ENCODE measurements around the gene MTA1.

The MTA1 gene

GRCh38 chr14:105384041-105384557 is 35.5 kb upstream of the MTA1 start:
- DNase-seq, result no peak
- H3K27me3 ChIP-seq (replicated peaks in 2 of 5; ENCODE audit: control insufficient read depth in 4 of 5, insufficient read depth in 5 of 5, low read length in 4 of 5), result no peaks in the 10 kb centered on the region
- H3K4me3 ChIP-seq (ENCODE audit: control insufficient read depth in 1 of 7, extremely low read depth in 1 of 7, insufficient read depth in 4 of 7, low read depth in 2 of 7, low read length in 6 of 7), result no peak overlapping the region
- no peaks in the 10 kb centered on the region for H3K9me3 ChIP-seq (ENCODE audit: control extremely low read depth in 1 of 5, control insufficient read depth in 4 of 5, insufficient read depth in 2 of 5, low read depth in 1 of 5, low read length in 4 of 5)
- peaks cover 0 to 7% (median 5%) of the 10 kb centered on the region in 4 experiments for H3K4me1 ChIP-seq (ENCODE audit: control extremely low read depth in 1 of 4, control insufficient read depth in 4 of 4, insufficient read depth in 4 of 4, low read length in 3 of 4)
- peaks cover 0 to 69% (median 36%) of the 10 kb centered on the region in 4 experiments for H3K36me3 ChIP-seq (ENCODE audit: control insufficient read depth in 4 of 4, insufficient read depth in 4 of 4, low read length in 3 of 4)
- 95% methylated on average over 18 of the region's 23 CpGs for WGBS (ENCODE audit: insufficient coverage)
- CTCF ChIA-PET, result interaction anchor here (1.0 to 3.3 kb wide), 5 partner anchors 9 to 47 kb away, joined by 3 to 16 read pairs (median 5); no protein-coding TSS in a partner anchor
- POLR2A ChIA-PET, result no interaction called here
- H3K27ac ChIP-seq (ENCODE audit: insufficient read depth in 1 of 2, low read depth in 1 of 2, low read length in 2 of 2, poor library complexity in 1 of 2, severe bottlenecking in 2 of 2), result no peak overlapping the region

GRCh38 chr14:105384605-105385321 is 34.9 kb upstream of the MTA1 start:
- DNase-seq, result no peak
- H3K4me1 ChIP-seq (ENCODE audit: control extremely low read depth in 1 of 4, control insufficient read depth in 4 of 4, insufficient read depth in 4 of 4, low read length in 3 of 4), result peaks cover 0 to 14% (median 12%) of the 10 kb centered on the region in 4 experiments
- H3K36me3 ChIP-seq (ENCODE audit: control insufficient read depth in 4 of 4, insufficient read depth in 4 of 4, low read length in 3 of 4), result peaks cover 0 to 67% (median 33%) of the 10 kb centered on the region in 4 experiments
- H3K9me3 ChIP-seq (ENCODE audit: control extremely low read depth in 1 of 5, control insufficient read depth in 4 of 5, insufficient read depth in 2 of 5, low read depth in 1 of 5, low read length in 4 of 5), result no peaks in the 10 kb centered on the region
- no peak overlapping the region for H3K4me3 ChIP-seq (ENCODE audit: control insufficient read depth in 1 of 7, extremely low read depth in 1 of 7, insufficient read depth in 4 of 7, low read depth in 2 of 7, low read length in 6 of 7)
- POLR2A ChIA-PET, result no interaction called here
- 96% methylated on average over 25 of the region's 29 CpGs for WGBS (ENCODE audit: insufficient coverage)
- H3K27ac ChIP-seq (ENCODE audit: insufficient read depth in 1 of 2, low read depth in 1 of 2, low read length in 2 of 2, poor library complexity in 1 of 2, severe bottlenecking in 2 of 2), result no peak overlapping the region
- CTCF ChIA-PET, result interaction anchor here (1.1 to 3.3 kb wide), 4 partner anchors 10 to 46 kb away, joined by 4 to 16 read pairs (median 5); no protein-coding TSS in a partner anchor
- no peaks in the 10 kb centered on the region for H3K27me3 ChIP-seq (replicated peaks in 2 of 5; ENCODE audit: control insufficient read depth in 4 of 5, insufficient read depth in 5 of 5, low read length in 4 of 5)

GRCh38 chr14:105385322-105385637 is 34.3 kb upstream of the MTA1 start:
- POLR2A ChIA-PET, result no interaction called here
- CTCF ChIA-PET, result interaction anchor here (1.1 to 3.3 kb wide), 3 partner anchors 13 to 45 kb away, joined by 4 to 16 read pairs (median 5); no protein-coding TSS in a partner anchor
- H3K4me1 ChIP-seq (ENCODE audit: control extremely low read depth in 1 of 4, control insufficient read depth in 4 of 4, insufficient read depth in 4 of 4, low read length in 3 of 4), result peaks cover 0 to 19% (median 17%) of the 10 kb centered on the region in 4 experiments
- no peaks in the 10 kb centered on the region for H3K27me3 ChIP-seq (replicated peaks in 2 of 5; ENCODE audit: control insufficient read depth in 4 of 5, insufficient read depth in 5 of 5, low read length in 4 of 5)
- WGBS (ENCODE audit: insufficient coverage), result over 99% methylated on average over 14 of the region's 19 CpGs
- DNase-seq, result no peak
- H3K36me3 ChIP-seq (ENCODE audit: control insufficient read depth in 4 of 4, insufficient read depth in 4 of 4, low read length in 3 of 4), result peaks cover 0 to 63% (median 32%) of the 10 kb centered on the region in 4 experiments
- H3K9me3 ChIP-seq (ENCODE audit: control extremely low read depth in 1 of 5, control insufficient read depth in 4 of 5, insufficient read depth in 2 of 5, low read depth in 1 of 5, low read length in 4 of 5), result no peaks in the 10 kb centered on the region
- H3K4me3 ChIP-seq (ENCODE audit: control insufficient read depth in 1 of 7, extremely low read depth in 1 of 7, insufficient read depth in 4 of 7, low read depth in 2 of 7, low read length in 6 of 7), result no peak overlapping the region
- no peak overlapping the region for H3K27ac ChIP-seq (ENCODE audit: insufficient read depth in 1 of 2, low read depth in 1 of 2, low read length in 2 of 2, poor library complexity in 1 of 2, severe bottlenecking in 2 of 2)

GRCh38 chr14:105385698-105386365 is 33.8 kb upstream of the MTA1 start:
- peaks cover 0 to 25% (median 23%) of the 10 kb centered on the region in 4 experiments for H3K4me1 ChIP-seq (ENCODE audit: control extremely low read depth in 1 of 4, control insufficient read depth in 4 of 4, insufficient read depth in 4 of 4, low read length in 3 of 4)
- WGBS (ENCODE audit: insufficient coverage), result 96% methylated on average over 21 of the region's 22 CpGs
- H3K27me3 ChIP-seq (replicated peaks in 2 of 5; ENCODE audit: control insufficient read depth in 4 of 5, insufficient read depth in 5 of 5, low read length in 4 of 5), result no peaks in the 10 kb centered on the region
- CTCF ChIA-PET, result interaction anchor here (1.1 to 1.5 kb wide), 4 partner anchors 15 to 95 kb away, joined by 3 to 5 read pairs (median 4); no protein-coding TSS in a partner anchor
- H3K4me3 ChIP-seq (ENCODE audit: control insufficient read depth in 1 of 7, extremely low read depth in 1 of 7, insufficient read depth in 4 of 7, low read depth in 2 of 7, low read length in 6 of 7), result no peak overlapping the region
- no peak overlapping the region for H3K27ac ChIP-seq (ENCODE audit: insufficient read depth in 1 of 2, low read depth in 1 of 2, low read length in 2 of 2, poor library complexity in 1 of 2, severe bottlenecking in 2 of 2)
- DNase-seq, result no peak
- POLR2A ChIA-PET, result interaction anchor here (0.5 kb wide), 1 partner anchor 42 kb away, joined by 3 read pairs; no protein-coding TSS in a partner anchor
- H3K36me3 ChIP-seq (ENCODE audit: control insufficient read depth in 4 of 4, insufficient read depth in 4 of 4, low read length in 3 of 4), result peaks cover 0 to 63% (median 32%) of the 10 kb centered on the region in 4 experiments
- H3K9me3 ChIP-seq (ENCODE audit: control extremely low read depth in 1 of 5, control insufficient read depth in 4 of 5, insufficient read depth in 2 of 5, low read depth in 1 of 5, low read length in 4 of 5), result no peaks in the 10 kb centered on the region

GRCh38 chr14:105386581-105387529 is 32.8 kb upstream of the MTA1 start:
- no peak for DNase-seq
- ChIA-PET POLR2A (interaction anchor here (0.5 kb wide), 1 partner anchor 41 kb away, joined by 3 read pairs; no protein-coding TSS in a partner anchor), CTCF (interaction anchor here (1.1 to 1.5 kb wide), 3 partner anchors 16 to 94 kb away, joined by 3 to 5 read pairs (median 3); no protein-coding TSS in a partner anchor)
- no peak overlapping the region for H3K4me3 ChIP-seq (ENCODE audit: control insufficient read depth in 1 of 7, extremely low read depth in 1 of 7, insufficient read depth in 4 of 7, low read depth in 2 of 7, low read length in 6 of 7)
- H3K27me3 ChIP-seq (replicated peaks in 2 of 5; ENCODE audit: control insufficient read depth in 4 of 5, insufficient read depth in 5 of 5, low read length in 4 of 5), result no peaks in the 10 kb centered on the region
- H3K4me1 ChIP-seq (ENCODE audit: control extremely low read depth in 1 of 4, control insufficient read depth in 4 of 4, insufficient read depth in 4 of 4, low read length in 3 of 4), result peaks cover 0 to 28% (median 25%) of the 10 kb centered on the region in 4 experiments
- no peaks in the 10 kb centered on the region for H3K9me3 ChIP-seq (ENCODE audit: control extremely low read depth in 1 of 5, control insufficient read depth in 4 of 5, insufficient read depth in 2 of 5, low read depth in 1 of 5, low read length in 4 of 5)
- peaks cover 0 to 57% (median 31%) of the 10 kb centered on the region in 4 experiments for H3K36me3 ChIP-seq (ENCODE audit: control insufficient read depth in 4 of 4, insufficient read depth in 4 of 4, low read length in 3 of 4)
- 97% methylated on average over 29 of the region's 33 CpGs for WGBS (ENCODE audit: insufficient coverage)
- no peak overlapping the region for H3K27ac ChIP-seq (ENCODE audit: insufficient read depth in 1 of 2, low read depth in 1 of 2, low read length in 2 of 2, poor library complexity in 1 of 2, severe bottlenecking in 2 of 2)

- no peaks in the 10 kb centered on the region for H3K9me3 ChIP-seq (ENCODE audit: control extremely low read depth in 1 of 5, control insufficient read depth in 4 of 5, insufficient read depth in 2 of 5, low read depth in 1 of 5, low read length in 4 of 5)
- H3K4me1 ChIP-seq (ENCODE audit: control extremely low read depth in 1 of 4, control insufficient read depth in 4 of 4, insufficient read depth in 4 of 4, low read length in 3 of 4), result peaks cover 0 to 28% (median 25%) of the 10 kb centered on the region in 4 experiments
- peaks cover 0 to 50% (median 28%) of the 10 kb centered on the region in 4 experiments for H3K36me3 ChIP-seq (ENCODE audit: control insufficient read depth in 4 of 4, insufficient read depth in 4 of 4, low read length in 3 of 4)
- 100% methylated on average over 7 of the region's 10 CpGs for WGBS (ENCODE audit: insufficient coverage)
- no peaks in the 10 kb centered on the region for H3K27me3 ChIP-seq (replicated peaks in 2 of 5; ENCODE audit: control insufficient read depth in 4 of 5, insufficient read depth in 5 of 5, low read length in 4 of 5)
- no peak overlapping the region for H3K4me3 ChIP-seq (ENCODE audit: control insufficient read depth in 1 of 7, extremely low read depth in 1 of 7, insufficient read depth in 4 of 7, low read depth in 2 of 7, low read length in 6 of 7)
- ChIA-PET POLR2A (no interaction called here), CTCF (interaction anchor here (1.4 kb wide), 1 partner anchor 93 kb away, joined by 3 read pairs; no protein-coding TSS in a partner anchor)
- no peak overlapping the region for H3K27ac ChIP-seq (ENCODE audit: insufficient read depth in 1 of 2, low read depth in 1 of 2, low read length in 2 of 2, poor library complexity in 1 of 2, severe bottlenecking in 2 of 2)
- no peak for DNase-seq
Observed at GRCh38 chr14:105387530-105387922, 32.1 kb upstream of the MTA1 start.

Measured in common myeloid progenitor, CD34-positive (primary cell).